Measurements from ENCODE around the gene DNAJC4.

The DNAJC4 gene

GRCh38 chr11:64241491-64242374 lies 11.4 kb downstream of the DNAJC4 start:
- DNase-seq (ENCODE audit: low read depth), result no peak
- in situ Hi-C loops (cut with HindIII; ENCODE audit: low sequenced_read_pairs), result no loop called here
- TF ChIP-seq, protein P1, sequence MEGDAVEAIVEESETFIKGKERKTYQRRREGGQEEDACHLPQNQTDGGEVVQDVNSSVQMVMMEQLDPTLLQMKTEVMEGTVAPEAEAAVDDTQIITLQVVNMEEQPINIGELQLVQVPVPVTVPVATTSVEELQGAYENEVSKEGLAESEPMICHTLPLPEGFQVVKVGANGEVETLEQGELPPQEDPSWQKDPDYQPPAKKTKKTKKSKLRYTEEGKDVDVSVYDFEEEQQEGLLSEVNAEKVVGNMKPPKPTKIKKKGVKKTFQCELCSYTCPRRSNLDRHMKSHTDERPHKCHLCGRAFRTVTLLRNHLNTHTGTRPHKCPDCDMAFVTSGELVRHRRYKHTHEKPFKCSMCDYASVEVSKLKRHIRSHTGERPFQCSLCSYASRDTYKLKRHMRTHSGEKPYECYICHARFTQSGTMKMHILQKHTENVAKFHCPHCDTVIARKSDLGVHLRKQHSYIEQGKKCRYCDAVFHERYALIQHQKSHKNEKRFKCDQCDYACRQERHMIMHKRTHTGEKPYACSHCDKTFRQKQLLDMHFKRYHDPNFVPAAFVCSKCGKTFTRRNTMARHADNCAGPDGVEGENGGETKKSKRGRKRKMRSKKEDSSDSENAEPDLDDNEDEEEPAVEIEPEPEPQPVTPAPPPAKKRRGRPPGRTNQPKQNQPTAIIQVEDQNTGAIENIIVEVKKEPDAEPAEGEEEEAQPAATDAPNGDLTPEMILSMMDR (IDR thresholded peaks at IDR 0.05; ENCODE audit: low read depth, low read length, missing control alignments), result no peak
- H3K4me3 ChIP-seq (ENCODE audit: low read depth, low read length), result peak overlapping the region; percentile 92

GRCh38 chr11:64243236-64243854 lies 13.0 kb downstream of the DNAJC4 start:
- in situ Hi-C loops (cut with HindIII; ENCODE audit: low sequenced_read_pairs), result no loop called here
- no peak overlapping the region for H3K4me3 ChIP-seq (ENCODE audit: low read depth, low read length)
- TF ChIP-seq, protein P1 (IDR thresholded peaks at IDR 0.05; ENCODE audit: low read depth, low read length, missing control alignments), result no peak
- DNase-seq (ENCODE audit: low read depth), result no peak

- no peak for DNase-seq (ENCODE audit: low read depth)
- TF ChIP-seq, protein P1 (IDR thresholded peaks at IDR 0.05; ENCODE audit: low read depth, low read length, missing control alignments), result no peak
- H3K4me3 ChIP-seq (ENCODE audit: low read depth, low read length), result no peak overlapping the region
- in situ Hi-C loops (cut with HindIII; ENCODE audit: low sequenced_read_pairs), result no loop called here
Observed at GRCh38 chr11:64244107-64244506, 13.8 kb downstream of the DNAJC4 start.

DNA sequence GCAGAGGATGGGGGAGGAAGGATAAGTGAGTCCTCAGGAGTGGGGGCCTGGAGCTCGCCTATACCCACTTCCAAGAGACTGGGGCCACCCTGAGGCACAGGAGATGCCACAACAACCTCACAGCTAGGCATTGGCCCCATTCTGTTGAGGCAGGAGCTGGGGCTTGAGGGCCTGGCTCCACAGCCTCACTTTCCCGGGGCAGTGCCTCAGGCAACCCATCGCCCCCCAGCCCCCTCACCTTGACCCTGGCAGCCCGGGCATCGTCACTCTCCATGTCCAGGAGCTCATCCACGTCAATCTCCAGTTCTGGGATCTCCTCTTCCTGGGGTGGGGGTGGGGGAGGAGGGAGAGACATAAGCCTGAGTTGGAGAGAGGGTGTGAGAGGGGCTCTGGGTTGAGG lies 14.6 kb downstream of the DNAJC4 start:
- TF ChIP-seq, protein P1 (IDR thresholded peaks at IDR 0.05; ENCODE audit: low read depth, low read length, missing control alignments), result no peak
- in situ Hi-C loops (cut with HindIII; ENCODE audit: low sequenced_read_pairs), result no loop called here
- peak overlapping the region; percentile 71 for H3K4me3 ChIP-seq (ENCODE audit: low read depth, low read length)
- DNase-seq (ENCODE audit: low read depth), result no peak

DNA sequence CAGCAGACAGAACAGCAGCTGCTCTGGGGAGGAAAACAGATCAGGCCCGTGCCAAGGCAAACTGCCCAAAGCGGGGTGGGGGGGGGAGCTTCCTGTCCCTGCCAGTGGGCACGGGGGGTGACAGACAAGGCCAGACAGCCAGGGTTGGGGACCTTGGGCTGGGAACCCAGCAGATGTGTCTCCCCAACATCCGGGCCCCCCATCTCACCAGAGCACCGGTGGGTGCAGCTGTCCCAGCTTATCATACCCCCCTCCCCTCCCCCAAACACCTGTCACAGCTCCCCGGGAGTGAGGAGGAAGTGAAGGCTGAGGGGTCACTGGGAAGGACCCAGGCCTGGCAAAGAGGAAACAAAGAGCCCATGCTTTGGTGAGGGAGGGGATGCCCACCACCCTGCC lies 15.1 kb downstream of the DNAJC4 start:
- H3K4me3 ChIP-seq (ENCODE audit: low read depth, low read length), result peak overlapping the region; percentile 71
- DNase-seq (ENCODE audit: low read depth), result no peak

More for the DNA sequence above, 15.1 kb downstream of the DNAJC4 start:
- TF ChIP-seq, protein P1 (IDR thresholded peaks at IDR 0.05; ENCODE audit: low read depth, low read length, missing control alignments), result no peak
- in situ Hi-C loops (cut with HindIII; ENCODE audit: low sequenced_read_pairs), result no loop called here
